ENCODE data around the gene ANXA11.

Gene ANXA11

DNA sequence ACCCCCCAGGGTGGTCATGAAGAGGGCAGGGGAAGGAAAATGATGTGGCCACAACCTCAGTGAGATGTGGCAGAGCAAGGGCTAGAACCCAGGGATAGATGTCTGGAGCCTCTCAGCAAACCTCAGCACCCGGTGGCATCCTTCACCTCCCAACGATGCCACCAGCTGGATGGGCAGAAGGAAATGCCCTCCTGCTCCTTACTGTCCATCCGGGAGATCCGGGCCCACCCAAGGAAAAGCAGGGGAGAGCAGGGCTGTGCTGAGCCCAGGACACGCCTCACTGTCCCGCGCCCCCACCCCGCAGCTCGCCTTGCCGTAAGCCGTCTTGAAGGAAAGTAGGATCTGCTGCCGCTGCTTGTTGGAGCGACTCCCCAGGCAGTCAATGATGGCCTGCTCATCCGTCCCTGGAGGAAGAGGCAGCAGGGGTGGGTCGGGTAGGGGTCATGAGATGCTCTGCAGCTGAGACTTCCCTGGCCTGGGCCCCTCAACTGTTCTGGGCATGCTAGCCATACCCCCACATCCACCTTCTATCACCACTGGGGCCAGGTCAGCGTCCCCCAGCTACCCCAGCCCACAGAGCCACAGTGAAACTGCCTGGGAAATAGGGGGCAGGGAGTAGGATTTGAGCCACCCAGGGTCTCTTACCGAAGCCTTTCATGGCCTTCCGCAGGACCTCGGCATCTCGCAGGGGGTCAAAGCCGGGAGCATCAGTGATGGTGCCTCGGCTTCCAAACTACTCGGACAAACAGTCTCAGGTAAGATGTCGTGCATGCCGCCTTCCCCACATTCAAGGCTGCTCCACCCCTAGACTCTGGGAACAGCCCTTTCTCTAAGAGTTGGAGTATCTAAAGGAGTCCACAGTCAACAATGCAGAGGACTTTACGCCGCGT is 38.5 kb downstream of the ANXA11 start:
- no peak for DNase-seq (ENCODE audit: low read depth, low spot score)

DNA sequence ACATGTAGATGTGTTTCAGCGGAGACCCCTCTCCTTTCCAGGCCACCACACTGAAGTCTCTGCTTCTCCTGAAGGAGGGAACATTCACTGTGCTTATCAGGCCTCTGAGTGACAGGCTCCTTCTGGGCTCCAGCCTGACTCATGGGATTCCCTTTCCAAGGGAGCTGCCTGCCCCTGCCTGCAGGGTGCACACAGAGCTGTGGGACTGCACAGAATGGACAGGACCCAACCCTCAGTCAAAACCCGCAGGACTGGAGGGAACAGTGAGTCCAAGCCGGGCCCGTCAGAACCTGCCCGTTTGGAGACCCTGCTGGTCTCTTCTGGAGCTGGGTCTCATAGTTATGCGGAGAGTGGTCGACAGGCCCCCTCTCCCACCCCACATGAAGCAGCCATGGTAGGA is 40.2 kb downstream of the ANXA11 start:
- DNase-seq (ENCODE audit: low read depth, low spot score) = no peak

DNA sequence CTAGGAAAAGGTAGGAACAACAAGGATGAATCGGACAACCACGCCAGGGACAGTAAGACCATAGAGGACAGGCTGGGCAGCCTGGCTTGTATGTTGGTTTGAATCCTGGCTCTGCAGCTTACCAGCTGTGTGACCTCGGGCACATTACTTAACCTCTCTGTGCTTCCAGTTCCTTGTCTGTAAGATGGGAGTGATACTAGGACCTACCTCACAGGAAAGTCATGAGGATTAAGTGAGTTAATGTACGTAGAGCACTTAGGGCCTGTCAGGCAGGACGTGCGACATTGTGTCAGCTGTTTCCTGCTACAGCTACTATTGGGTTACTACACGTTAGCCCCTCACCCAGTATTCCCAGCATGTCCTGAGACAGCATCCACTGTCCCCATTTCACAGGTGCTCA is 40.7 kb downstream of the ANXA11 start:
- DNase-seq (ENCODE audit: low read depth, low spot score) = no peak

DNA sequence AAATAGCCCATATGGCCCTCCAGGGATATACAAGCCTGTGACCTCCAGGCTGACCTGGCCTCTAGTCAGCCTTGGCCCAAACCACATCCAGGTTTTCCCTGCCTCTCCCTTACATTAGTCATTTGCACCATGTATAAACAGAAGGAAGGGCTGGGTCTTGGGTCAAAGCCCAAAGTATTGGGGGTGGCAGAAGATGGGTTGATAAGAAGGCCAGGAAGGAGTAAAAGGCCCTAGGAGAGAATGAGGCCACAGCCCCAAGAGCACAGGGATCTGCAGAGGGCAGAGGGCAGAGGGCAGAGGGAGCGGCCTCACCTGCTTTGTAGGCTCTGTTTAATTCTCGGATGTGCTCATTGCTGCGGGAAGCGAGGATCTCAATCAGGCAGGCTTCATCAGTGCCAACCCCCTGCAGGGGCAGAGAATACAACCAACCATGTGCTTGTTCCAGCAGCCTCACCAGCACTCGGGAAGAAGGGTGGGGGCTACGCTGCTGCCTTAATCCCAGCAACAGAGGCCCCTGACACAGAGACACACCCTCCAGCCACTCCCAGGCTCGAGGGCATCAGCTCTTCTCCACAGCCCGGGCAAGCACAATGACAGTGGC is 41.5 kb downstream of the ANXA11 start:
- no peak for DNase-seq (ENCODE audit: low read depth, low spot score)

DNA sequence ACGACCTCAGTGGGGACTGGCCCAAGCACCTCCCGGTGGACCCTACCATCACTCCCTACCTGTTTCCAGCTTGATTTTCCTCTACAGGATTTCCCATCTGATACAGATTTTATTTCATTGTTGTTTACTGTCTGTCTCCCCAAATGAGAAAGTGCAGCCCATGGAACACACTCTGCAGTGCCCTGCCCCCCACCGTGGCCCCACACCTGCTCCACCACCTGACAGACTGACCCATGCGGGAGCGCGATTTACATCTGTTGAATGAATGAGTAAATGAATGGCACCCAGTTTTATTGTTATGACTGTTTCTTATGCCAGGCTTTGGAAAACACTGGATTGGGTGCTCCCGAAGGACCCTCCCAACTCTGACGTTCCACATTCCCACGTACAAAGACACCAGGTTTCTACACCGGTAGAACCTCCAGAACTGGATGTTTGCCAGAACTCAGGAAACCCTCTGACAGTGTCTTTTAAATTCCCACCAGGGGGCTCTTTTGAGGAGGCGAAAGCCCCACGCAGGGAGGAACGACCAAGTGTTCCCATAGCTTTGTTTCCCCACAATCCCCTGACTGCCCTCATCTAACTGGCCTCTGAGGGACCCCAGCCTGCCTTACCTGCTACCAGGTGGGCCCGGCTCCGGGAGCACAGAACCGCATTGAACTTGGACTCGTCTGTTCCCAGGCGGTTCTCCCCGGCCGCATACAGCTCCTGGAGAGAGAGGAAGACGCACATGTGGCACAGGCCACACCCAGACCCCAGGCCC is 43.8 kb downstream of the ANXA11 start:
- no peak for DNase-seq (ENCODE audit: low read depth, low spot score)

DNA sequence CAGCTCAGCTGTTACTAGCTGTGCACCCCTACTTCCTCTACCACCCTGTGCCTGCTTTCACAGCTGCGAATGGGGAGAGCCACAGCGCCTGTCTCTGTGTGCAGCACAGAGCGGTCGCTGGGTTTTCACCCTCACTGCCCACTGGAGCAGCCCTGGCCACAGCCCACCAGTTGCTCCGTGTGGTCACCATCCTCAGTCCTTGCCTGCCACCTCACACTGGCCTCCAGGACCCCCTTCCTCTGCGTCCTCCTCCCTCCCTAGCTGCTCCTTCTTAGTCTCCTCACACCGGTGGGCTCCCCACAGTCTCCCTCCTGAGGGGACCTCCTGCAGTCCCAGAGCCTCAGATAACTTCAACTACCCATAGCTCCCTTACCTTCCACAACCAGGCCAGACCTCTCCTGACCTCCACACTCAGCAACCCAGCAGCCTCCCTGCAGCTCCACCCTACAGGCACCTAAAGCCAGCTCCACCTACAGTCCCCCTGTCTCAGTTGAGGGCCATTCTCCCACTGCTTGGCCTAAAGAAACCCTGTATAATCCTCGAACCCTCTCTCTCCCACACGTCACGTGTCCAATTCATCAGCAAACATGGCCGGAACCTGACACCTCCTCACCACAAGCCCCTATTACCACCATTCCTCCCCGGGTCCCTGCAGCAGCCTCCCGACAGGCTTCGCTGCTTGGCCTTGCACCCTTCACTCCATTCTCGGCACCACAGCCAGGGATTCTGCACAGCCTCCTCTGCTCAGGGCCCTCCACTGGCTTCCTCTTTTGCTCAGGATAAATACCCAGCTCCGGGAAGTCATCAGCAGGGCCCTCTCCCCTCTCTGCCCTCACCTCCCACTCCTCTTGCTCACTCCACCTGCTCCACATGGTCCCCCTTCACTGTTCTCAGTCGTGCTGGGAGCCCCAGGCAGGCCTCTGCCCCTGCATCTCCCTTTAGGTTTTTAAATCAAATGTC is 44.7 kb downstream of the ANXA11 start:
- DNase-seq (ENCODE audit: low read depth, low spot score) = no peak

DNA sequence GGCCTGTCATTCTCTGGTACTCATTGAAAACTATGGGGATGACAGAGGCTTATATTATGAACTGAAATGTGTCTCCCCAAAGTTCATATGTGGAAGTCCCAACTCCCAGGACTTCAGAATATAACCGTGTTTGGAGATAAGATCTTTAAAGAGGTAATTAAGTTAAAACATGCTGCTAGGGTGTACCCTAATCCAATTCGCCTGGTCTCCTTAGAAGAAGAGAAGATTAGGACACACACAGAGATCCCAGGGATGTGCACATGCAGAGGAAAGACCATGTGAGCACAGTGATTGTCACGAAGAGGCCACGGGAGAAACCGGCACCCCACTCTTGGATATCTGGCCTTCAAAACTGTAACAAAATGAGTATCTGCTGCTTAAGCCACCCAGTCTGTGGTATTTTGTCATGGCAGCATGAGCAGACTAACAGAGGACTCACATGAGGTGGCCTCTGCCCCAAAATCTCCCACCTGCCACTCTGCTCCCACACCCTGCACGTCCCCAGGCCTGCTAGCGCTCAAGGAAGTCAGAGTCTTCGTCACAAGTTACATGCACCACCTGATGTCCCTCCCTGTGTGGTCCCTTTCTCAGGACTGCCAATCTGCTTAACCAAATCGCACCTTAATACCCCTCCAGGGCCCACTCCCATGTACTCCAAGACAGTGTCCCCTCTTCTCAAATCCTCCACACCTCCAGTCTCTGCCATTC is 46.0 kb downstream of the ANXA11 start:
- no peak for DNase-seq (ENCODE audit: low read depth, low spot score)

DNA sequence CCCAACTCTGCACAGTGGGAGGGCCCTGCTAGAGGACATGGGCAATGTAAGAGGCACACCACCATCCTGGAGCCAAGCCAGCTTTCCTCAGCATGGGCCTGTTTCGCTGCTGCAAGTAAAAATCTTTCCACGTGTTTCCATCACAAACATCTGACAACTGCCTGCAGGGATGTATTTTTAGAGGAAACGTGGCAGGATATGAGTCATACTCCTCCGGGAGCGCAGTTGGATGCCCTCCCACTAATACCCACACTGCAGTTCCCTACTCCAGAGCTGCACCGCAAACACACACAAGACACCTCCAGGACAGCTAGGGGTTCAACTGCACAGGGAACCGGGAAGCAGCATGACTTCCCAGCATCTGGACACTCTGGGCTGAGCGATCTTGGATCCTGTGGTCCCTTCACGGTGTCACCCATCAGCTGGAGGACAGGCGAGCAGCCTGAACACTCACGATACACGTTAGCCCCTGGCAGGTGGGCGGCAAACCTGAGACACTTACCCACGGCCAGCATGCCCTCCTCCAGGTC is 46.7 kb downstream of the ANXA11 start:
- DNase-seq (ENCODE audit: low read depth, low spot score) = no peak

DNA sequence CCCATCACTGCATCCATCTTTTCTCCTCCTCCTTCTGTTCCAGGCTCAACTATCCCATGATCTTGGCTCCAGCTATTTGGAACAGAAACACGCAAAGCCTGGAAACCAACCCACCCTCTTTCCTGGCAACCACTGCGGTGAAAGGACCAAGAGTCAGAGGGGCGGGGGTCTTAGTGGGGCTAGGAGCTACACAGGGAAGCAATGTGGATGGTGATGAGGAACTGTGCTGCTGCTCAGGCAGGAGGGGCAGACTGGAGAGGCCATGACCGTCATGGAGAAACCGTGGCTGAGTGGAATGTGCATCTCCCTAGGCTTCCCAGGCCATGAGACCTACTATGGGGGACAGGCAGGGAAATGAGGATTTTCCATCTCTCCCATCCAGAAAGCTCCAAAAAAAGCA is 47.2 kb downstream of the ANXA11 start:
- DNase-seq (ENCODE audit: low read depth, low spot score) = no peak

DNA sequence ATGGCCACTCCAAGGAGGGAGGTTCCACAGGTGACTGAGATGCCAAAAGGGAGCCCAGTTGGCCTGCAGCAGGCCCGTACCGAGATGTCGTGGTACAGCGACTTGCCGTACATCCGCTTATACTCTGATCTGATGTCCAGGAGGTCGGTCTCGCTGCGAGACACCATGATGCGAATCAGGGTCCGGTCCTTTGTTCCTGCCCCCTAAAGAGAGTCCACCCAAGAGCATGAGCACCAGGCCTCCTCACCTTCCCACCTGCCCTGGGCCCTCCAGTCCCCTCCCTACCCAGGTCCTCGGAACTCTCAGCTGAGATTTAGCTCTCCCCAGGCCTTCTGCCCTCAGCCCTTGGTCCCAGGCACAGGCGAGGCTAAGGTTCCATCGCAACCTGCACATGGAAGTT is 47.8 kb downstream of the ANXA11 start:
- no peak for DNase-seq (ENCODE audit: low read depth, low spot score)

DNA sequence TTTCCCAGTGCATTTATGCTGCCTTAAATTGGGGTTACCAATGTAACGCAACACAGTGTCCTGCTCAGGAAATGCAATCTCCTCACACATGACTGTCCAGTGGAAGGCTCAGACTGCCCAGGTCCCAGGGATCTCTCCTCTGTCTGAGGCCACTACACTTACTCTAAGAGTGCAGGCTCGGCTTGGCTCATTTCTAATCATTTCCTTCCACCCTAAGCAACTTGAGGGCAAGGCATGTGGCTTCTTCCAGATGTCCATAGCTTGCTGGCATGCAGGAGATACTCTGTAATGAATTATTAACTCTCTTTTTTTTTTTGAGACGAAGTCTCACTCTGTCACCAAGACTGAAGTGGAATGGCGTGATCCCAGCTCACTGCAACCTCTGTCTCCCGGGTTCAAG is 49.1 kb downstream of the ANXA11 start:
- no peak for DNase-seq (ENCODE audit: low read depth, low spot score)

DNA sequence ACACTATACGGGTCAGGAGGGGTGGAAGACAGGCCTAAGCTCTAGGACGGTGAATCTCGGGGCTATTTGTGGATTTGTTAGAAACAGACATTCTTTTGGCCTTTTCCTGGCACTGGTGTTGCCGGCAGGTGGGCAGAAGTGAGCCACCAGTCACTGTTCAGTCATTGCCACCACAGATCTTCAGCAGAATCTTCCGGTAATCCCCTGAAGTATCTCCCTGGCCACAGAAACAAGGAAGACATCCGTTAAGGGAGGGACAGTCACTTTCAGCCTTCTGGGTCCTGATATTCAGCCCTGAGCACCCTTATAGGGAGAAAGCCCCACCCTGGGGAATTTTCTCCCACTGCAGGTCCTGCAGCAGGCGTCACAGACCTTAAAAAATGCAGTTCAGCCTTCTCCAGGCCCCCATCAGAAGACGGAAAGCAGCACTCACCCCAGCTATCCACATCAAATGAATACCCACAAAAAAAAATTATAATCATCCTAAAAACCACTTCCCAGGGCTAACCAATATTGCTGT is 49.6 kb downstream of the ANXA11 start:
- no peak for DNase-seq (ENCODE audit: low read depth, low spot score)

DNA sequence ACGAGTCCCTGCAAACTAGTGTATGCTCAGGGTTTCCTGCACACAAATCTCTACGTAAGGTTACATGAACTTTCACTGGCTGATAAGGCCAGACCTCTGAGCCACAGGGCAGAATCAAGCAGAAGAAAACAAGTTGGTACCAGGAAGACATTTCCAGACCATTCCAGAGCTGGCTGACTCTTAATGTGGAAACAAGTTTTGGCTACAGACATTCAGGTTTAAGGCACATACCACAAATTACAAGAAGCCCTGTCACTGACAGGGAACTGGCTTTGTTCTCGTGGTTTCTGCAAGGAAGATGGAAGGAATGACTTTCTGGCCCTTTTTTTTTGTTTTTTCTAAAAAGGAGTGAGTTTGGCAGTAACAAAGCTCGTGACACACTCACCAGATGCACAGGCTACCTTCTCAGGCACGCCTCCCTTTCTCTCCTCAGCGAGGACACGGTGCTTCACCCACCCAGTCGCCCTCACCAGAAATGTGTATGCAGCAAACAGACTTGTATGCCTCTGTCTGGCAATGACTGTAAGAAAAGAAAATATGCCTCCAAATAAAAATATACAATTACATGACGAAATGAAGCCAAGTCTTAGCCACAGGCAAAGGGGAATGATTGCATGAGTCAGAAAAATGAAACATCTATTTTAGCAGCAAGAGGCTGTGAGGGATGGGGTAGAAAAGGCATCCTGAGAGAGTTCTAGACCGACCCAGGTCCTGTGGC is 50.2 kb downstream of the ANXA11 start:
- no peak for DNase-seq (ENCODE audit: low read depth, low spot score)

DNA sequence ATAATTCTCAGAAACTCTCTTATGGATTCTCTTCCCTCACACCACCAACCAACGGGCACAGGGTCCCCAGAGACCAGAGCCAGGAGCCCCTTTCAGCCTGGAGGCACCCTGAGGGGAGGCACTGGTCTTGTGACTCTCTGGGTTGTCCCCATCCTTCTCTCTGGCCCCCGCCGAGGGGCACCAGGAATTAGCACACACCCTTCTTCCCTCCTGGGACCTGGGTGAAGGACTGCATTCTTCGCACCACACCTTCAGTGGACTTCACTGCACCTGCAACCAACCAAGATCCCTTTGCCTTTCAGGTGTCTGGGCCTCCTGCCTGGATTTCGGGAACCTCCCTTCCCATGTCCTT is 50.7 kb downstream of the ANXA11 start:
- no peak for DNase-seq (ENCODE audit: low read depth, low spot score)

DNA sequence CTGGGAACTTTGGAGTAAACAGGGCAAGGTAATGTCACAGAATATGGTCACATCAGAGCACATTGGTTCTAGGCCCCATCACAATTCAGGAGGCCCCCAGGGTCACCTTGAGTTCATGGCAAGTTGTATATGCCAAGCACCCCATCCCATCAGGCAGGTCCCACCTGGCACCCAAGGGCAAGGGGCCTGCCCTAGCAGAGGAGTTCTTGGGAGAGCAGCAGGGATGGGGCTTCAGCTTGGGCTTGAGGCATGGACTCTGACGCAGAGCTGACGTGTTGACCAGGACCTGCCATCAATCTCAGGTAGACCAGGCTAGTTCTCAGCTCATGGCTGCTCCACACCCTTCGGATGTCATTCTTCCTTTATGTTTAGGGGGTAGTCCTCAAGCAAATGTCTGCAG is 51.9 kb downstream of the ANXA11 start:
- DNase-seq (ENCODE audit: low read depth, low spot score) = no peak

DNA sequence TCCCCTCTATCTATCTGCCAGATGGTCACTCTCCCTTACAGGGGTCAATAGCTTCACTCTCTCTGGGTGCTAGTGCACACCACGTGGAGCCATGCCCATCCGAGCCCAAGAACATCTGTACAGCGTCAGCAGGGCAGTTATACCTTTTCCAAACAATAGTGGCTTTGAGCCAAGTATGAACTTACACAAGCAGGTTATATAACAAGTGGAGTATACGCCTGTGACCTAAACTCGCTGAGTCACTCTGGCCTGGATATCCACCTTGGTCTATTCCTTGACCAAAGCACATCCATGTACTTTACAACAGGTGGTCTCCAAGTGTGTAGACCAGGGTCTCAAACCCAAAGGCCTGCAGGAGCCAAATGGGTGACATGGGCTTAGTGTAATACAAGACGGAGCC is 52.5 kb downstream of the ANXA11 start:
- no peak for DNase-seq (ENCODE audit: low read depth, low spot score)

DNA sequence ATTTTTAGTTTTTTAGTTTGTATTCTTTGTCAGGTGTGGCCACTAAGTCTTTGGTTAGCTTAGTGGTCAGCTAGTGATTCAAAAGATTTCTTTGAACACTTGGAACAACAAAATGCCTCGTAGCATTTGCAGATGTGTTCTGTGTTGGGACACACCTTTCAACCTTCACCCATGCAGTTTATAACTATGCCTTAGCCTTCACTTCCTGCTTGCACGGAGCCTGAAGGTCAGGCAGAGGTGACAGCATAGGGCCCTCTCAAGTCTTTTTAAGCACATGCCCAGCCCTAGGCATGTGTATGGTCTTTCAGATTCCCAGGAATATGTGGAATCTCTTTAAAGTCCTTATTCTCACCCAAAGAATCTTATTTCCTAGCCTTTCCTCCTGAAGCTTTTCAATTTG is 55.2 kb downstream of the ANXA11 start:
- no peak for DNase-seq (ENCODE audit: low read depth, low spot score)

DNA sequence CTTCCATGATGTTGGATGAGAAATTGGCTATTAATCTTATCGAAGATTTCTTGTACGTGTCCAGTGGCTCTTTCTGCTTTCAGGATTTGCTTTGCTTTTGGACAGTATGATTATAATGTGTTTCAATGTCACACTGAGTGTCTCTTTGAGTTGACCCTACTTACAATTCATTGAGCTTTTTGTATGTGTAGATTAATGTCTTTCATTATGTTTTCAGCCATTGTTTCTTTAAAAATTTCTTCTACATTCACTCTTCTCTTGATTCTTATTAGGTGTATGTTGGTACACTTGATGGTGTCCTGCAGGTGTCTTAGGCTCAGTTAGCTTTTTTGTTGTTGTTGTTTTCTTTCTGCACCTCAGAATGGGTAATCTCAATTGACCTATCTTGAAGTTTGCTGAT is 56.2 kb downstream of the ANXA11 start:
- DNase-seq (ENCODE audit: low read depth, low spot score) = no peak

DNA sequence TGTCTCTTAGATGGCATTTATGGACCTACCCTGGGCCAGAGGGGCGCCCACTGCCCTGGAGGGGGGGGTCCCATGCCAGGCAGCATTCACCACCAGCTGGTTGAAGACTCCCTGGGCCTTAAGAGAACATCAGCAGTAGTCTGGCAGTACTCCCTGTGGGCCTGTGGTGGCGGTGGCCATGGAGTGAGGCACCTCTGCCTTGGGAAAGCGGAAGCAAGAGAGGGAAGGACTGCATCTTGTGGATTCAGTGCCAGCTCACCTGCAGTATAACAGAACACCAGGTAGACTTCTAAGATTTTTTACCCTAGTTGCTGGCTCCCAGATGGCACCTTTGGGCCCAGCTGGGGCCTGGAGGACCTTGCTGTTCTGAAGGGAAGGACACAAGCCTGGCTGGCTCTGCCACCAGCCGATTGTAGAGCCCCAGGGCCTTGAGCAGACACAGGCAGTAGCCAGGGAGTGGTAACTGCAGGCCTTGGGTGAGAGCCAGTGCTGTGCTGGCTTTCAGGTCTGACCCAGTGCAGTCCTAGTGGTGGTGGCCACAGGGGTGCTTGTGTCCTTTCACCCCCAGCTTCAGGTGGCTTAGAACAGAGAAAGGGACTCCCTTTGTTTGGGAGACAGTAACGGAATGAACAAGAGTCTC is 57.1 kb downstream of the ANXA11 start:
- DNase-seq (ENCODE audit: low read depth, low spot score) = no peak
